NCI-H524 (cell line): Measurements from ENCODE around the gene BANF2.

Experiments used
- DNase-seq, 2 experiments: peaks; one replicate each; lab custom pipeline; 2025; lab: John Stamatoyannopoulos, UW

BANF2 gene

GRCh38 chr20:17734374-17734773 lies 34.6 kb downstream of the BANF2 start:
- DNase-seq = no peak

DNA sequence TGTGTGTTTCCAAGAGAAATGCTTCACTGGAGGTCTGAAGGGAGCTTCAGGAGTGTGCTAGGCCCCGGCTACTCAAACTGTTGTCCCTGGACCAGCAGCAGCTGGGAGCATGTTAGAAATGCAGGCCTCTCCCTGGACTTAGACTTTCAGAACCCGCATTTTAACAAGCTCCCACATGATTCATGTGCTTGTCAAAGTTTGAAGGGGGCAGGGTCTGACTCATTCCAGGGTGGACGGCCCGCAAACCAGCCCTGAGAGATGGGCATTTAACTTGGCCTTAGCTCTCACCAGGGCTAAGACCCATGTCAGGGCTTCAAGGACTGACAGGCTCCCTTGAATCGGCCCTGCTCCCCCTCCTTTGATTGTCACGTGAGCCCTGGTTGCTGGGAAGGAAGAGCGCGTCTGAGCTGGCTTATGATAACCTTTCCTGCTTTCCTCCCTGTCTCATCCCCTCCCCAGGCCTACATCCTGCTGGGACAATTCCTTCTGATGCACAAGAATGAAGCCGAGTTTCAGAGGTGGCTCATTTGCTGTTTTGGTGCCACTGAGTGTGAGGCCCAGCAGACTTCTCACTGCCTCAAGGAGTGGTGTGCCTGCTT lies 35.5 kb downstream of the BANF2 start:
- DNase-seq = no peak

DNA sequence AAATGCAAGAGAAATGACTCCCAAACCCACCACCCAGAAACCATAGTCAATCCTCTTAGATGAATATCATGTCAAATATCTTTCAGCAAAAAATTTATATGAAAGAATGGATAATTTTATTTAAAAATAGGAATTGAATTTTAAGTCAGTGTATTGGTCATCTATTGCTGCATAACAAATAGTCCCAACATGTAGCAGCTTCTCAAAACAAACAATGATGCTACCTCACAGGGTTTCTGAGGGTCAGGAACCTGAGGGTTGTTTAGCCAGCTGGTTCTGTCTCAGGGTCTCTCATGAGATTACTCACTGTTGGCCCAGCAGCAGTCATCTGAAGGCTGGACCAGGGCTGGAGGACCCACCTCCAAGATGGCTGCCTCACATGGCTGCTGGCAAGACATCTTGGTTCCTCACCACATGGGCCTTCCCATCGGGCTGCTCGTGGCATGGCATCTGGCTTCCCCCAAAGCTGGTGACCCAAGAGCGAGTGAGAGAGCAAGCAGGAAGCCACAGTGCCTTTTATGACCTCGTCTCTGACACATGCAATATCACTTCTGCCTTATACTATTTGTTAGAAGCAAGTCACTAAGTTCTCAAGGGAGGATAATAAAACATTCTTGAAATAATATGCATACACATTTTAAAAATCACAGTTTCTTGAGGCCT lies 36.3 kb downstream of the BANF2 start:
- DNase-seq = no peak

DNA sequence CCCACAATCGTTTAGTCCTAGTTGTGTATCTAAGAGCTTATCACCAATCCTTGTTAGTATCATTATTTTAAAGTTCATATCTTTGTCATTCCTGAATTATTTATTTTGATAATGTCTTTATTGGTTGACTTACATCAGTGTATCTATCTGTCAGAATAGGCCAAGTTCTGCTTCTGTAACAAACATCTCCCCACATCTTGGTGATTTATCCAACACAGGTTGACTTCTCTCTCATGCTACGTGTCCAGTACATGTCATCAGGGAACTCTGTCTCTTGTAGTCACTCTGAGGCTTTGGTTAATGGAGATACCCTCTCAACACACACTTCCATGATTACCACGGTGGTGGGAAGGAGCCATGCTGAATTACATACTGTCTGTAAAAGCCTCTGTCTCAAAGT lies 38.4 kb downstream of the BANF2 start:
- no peak for DNase-seq

DNA sequence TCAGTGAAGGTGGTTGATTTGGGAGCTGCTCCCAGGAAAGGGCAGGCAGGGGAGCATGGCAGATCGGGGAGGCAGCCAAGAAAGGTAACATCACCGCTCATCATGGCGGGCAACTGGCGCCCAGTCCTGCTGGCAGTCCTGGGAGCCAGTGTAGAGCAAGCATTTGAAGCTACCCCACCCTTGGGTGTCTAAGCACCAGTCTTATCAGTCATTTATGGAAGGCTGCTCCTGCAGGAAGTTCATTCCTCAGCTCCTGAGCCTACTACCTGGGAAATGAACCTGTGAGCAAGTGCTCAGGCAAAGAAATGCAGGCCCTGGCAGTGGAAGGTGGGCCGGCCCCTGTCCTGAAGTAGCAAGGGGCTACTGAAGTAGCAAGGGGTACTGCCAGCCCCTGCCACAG lies 41.5 kb downstream of the BANF2 start:
- no peak for DNase-seq

GRCh38 chr20:17742731-17743130 lies 43.0 kb downstream of the BANF2 start:
- no peak for DNase-seq

GRCh38 chr20:17743677-17744076 lies 43.9 kb downstream of the BANF2 start:
- DNase-seq = no peak

GRCh38 chr20:17747431-17747846 lies 47.7 kb downstream of the BANF2 start:
- no peak for DNase-seq

GRCh38 chr20:17748279-17748678 lies 48.5 kb downstream of the BANF2 start:
- DNase-seq = no peak

DNA sequence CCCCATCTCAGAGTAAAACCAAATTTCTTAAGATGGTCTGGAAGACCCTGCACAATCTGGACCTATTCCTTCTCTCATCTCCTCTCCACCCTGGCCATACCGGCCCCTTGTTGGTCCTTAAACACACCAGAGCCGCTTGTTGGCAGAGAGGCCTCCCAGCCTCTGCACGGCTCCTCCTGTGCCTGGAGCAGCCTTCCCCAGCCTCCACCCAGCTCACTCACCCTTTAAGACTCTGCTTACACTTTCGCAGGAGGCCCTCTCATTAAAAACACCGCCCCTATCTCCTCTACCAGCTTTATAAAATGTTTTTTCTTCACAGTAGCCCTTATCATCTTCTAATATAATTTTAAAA lies 49.8 kb downstream of the BANF2 start:
- DNase-seq = no peak

DNA sequence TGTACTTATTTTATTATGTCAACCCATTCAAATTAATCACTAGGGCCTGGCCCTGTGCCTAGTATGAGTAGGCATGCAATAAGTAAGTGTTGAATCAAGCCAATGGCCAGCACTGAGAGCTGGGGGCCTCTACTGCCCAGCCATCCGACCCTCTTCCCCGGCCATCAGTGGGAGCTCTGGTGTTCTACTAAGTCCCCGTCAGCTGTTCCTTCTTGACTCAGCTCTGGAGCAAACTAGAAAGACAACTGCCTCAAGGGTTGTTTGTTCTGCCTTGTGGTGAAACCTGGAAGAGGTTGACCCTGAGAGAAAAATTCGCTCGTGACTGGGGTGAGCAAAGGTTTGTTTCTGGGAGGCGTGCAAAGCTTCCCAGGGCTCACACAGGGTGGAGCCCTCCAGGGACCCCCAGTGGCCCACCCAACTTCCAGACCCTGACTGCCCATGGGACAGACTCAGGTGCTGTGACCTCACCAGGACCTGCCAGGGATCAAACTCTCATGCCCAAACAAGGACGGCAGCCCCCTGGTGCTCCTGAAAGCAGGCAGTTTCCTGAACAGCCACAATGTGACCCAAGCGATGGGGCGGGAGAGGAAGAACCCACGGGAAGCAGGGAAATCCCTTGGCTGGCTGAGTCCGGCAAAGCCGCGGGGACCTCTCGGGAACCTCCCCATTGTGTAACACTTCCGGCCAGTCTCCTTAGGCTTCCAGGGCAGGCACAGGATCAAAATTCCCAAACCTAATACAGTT lies 50.4 kb downstream of the BANF2 start:
- no peak for DNase-seq

- no peak for DNase-seq
Measured at GRCh38 chr20:17750722-17751045, 50.9 kb downstream of the BANF2 start.

DNA sequence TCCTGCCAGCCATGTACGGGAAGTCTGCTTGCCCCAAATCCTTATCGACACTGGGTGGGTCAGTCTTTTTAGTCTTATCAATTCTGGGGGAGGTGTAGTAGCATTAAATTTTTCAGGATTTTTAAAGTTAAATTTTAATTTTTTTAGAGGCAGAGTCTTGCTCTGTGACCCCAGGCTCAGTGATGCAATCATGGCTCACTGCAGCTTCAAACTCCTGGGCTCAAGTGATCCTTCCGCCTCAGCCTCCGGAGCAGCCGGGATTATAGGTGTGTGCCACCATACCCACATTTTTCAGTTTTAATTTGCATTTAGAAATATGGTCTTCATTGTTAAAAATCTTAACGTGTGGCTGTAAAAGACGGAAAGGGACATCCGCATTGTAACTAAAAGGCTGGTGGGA lies 51.9 kb downstream of the BANF2 start:
- DNase-seq = no peak

- DNase-seq = no peak
Measured at GRCh38 chr20:17752459-17752858, 52.7 kb downstream of the BANF2 start.

GRCh38 chr20:17753516-17753915 lies 53.8 kb downstream of the BANF2 start:
- no peak for DNase-seq

- DNase-seq = no peak
Measured at GRCh38 chr20:17756529-17756928, 56.8 kb downstream of the BANF2 start.

- no peak for DNase-seq
Measured at GRCh38 chr20:17757496-17757895, 57.7 kb downstream of the BANF2 start.

DNA sequence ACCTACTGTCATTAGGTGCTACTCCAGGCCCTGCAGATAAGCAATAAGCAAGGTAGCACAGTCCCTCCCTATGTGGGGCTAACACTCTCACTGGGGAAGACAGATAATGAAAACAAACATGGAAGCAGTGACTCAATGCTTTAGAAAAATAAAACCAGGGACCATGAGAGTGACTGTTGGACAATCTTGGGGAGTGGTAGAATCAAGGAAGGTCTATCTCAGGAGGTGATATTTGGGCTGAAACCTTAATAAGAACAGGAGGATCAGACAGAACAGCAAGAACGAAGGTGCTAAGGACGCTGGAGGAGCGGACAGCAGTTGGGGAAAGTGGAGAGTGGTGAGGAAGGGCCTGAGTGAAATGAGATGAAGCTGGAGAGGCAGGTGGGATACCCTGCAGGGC lies 58.2 kb downstream of the BANF2 start:
- no peak for DNase-seq

- no peak for DNase-seq
Measured at GRCh38 chr20:17758512-17758911, 58.7 kb downstream of the BANF2 start.

DNA sequence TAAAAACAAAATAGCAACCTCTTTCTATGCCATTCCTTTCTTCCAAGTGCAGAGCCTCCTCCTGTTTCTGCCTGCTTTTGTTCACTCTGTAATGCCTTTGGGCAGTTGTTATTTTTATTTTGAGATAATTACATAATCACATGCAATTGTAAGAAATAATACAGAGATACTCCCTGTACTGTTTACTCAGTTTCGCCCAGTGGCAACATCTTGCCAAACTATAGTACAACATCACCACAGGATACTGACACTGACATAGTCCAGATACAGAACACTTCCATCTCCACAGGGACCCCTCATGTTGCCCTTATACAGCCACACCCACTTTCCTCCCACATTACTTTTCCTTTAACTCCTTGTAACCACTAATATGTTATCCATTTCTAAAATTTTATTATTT lies 59.7 kb downstream of the BANF2 start:
- DNase-seq = no peak

- DNase-seq = peak in 1 of 2 experiments; percentile 16
Measured at GRCh38 chr20:17761604-17762003, 61.8 kb downstream of the BANF2 start.

DNA sequence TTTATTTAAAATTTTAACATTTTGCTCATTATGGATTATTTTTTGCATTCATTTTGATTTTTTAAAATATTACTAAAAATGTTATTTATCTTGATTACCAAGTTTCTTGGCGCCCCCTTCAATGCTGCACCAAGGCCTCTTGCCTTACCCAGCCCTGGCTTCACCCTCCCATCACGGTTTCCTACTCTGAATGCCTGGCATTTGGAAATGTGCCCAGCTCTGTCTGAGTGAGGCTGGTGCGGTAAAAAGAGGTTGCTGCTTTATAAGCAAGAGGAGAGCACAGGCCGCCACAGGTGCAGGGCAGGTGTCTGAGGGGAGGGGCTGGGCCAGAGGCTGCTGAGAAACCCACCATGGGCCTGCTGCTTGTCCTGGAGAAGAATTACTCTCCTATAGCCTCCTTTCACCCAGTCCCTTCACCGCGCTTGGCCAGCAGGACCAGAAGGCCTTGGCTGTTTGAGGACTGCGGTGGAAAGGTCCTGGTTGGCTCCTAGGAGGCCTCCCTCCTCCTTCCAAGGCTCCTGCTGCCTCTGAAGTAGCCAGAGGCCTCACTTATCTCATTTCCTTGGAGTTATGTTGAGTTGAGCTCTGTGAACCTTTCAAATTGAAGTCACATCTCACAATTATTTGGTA lies 62.6 kb downstream of the BANF2 start:
- DNase-seq = no peak

DNA sequence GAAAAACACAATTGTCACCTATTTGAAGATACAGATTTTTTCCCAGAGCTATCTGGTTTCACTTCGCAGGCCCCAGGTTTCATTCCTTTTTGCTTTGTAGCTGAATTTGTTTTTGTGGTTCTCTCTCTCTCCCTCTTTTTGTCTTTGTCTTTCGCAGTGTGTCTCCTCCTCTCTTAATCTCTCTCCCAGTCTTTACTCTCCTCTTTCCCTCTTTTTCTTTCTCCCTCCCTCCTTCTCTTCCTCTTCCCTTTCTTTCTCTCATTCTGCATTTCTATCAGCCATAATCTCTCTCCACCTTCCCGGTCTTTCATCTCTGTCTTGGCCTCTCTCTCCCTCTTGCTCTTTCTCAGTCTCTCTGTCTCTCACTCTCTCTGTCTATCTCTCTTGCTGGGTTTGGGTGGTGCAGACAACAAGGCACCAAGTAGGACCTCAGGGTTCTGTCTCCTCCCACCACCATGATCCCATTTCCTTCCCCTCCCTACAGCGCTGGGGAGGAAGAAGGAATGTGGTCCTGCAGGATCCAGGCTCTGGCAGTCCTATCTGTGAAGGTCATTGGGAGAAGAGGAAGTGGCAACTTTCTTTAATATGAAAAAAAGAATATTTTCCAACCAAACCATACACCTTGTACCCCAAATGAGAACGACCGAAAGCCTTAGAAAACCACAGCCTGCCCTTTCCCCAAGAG lies 63.2 kb downstream of the BANF2 start:
- DNase-seq = no peak
